SU-DHL-6 (cell line): Measurements from ENCODE around the gene SUDS3.

Experiments used
- EZH2phosphoT487 ChIP-seq: fragments of 200-600 bp; sonication (generic), shearing (Covaris generic); conservative IDR thresholded peaks from 2 replicates; pipeline ENCODE4 v1.6.1; 2018; ENCODE audit warnings: mild to moderate bottlenecking, antibody characterized with exemption, low read length, moderate library complexity, mixed read lengths
- TF ChIP-seq, protein P1 (sequence below): fragments of 200-600 bp; sonication (generic); IDR thresholded peaks from one replicate; pipeline ENCODE4 v1.5.1; 2017; ENCODE audit warnings: antibody characterized with exemption, mild to moderate bottlenecking, low read length, moderate library complexity; ENCODE audit not compliant: insufficient read depth, poor library complexity, severe bottlenecking

DNA sequence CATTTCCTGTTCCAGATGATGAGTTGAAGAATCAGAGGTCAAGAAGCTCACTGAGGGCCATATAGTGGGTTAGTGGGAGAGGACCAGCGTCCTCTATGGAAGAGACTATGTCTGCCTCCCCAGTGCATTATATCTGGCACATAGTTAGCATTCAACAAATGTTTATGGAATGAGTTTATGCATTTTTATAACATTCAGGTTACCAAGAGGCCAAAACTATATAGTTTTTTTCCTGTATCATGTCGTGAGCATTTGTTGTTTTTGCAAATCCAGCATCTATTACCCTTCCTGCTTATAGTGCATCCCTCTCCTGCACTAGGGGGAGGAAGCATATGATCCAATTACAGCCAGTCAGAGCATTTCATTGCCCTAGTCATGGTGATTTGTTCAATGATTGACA lies 60.6 kb downstream of the SUDS3 start:
- TF ChIP-seq, protein P1, sequence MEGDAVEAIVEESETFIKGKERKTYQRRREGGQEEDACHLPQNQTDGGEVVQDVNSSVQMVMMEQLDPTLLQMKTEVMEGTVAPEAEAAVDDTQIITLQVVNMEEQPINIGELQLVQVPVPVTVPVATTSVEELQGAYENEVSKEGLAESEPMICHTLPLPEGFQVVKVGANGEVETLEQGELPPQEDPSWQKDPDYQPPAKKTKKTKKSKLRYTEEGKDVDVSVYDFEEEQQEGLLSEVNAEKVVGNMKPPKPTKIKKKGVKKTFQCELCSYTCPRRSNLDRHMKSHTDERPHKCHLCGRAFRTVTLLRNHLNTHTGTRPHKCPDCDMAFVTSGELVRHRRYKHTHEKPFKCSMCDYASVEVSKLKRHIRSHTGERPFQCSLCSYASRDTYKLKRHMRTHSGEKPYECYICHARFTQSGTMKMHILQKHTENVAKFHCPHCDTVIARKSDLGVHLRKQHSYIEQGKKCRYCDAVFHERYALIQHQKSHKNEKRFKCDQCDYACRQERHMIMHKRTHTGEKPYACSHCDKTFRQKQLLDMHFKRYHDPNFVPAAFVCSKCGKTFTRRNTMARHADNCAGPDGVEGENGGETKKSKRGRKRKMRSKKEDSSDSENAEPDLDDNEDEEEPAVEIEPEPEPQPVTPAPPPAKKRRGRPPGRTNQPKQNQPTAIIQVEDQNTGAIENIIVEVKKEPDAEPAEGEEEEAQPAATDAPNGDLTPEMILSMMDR, result no peak
- no peak for TF ChIP-seq EZH2phosphoT487
